Activated CD4-positive, CD25-positive, alpha-beta regulatory T cell (primary cell): ENCODE results near the gene TXNL1.

Source experiments
- DNase-seq, 4 experiments: peaks; one replicate each; lab custom pipeline; 2025; lab: John Stamatoyannopoulos, UW

Gene TXNL1

DNA sequence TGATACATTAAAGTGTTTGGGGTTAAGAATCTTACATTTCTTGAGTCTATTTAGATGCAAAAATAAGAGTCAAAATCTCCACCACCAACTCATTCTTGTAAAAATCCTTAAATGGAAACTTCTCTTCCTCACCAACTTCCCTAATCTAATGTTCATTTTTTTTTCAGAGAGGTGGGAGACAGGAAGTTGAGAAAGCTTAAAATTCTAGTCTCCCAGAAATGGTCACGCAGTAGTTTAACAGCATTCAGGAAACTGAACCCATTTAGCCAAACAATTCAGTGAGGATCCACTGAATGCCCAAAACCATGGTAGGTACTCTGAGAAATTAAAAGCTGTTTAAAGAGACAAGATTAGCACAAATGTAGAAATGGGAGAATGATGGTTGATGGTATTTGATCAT, 69.0 kb downstream of the TXNL1 start:
- no peak for DNase-seq

DNA sequence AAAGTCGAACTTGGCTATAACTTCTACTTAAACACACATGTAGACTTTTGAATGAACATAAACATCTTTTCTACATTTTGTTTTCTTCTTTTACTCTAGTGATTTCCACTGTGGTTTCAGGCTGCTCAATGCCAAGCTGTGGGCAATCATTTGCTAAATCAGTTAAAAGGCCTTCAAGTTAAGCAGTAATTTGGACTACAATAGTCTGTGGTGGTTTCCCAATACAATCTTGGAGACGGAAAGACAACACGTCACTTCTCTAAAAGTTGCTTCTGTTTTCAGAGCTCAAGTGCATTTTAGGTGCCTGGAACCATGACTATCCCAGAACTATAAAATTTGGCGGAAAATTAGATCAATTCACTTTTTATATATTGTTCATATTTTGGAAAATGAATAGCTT, 69.4 kb downstream of the TXNL1 start:
- no peak for DNase-seq

DNA sequence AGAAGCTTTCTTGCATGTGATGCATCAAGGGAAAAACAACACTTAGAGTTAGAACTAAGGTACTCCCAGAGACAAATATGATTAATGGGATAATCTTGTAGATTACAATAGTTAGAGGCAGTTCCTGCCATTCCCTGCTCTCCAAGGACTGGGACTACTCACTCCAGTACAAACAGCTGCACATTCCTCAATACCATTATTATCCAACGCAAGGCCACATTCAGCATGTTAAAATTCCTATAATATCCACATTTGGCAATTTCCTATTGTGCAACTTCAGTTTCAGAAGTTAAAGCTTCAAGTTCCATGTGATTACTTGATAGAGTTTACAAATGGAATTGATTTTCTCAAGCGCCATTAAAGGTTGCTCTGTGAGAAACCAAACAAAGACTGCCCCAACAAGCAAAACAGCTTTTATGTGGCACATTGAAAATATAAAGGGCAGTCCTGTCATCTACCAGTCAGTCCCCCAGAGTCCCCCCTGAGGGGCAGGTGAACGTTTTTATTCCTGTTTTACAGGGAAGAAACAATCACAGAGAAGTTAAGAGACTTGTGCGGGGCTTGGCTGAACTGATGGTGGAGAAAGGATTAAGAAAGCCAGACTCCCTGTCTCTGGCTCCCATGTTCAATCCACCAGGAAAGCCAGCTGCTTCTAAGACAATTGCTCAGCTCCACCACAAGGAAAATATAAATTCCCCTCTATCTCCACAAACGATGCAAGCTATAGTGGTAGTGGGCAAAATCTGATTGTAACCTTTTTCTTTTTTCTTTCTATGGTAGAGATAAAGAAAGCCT, 72.6 kb downstream of the TXNL1 start:
- DNase-seq, result no peak

GRCh38 chr18:56565046-56565445, 73.3 kb downstream of the TXNL1 start:
- DNase-seq, result no peak

DNA sequence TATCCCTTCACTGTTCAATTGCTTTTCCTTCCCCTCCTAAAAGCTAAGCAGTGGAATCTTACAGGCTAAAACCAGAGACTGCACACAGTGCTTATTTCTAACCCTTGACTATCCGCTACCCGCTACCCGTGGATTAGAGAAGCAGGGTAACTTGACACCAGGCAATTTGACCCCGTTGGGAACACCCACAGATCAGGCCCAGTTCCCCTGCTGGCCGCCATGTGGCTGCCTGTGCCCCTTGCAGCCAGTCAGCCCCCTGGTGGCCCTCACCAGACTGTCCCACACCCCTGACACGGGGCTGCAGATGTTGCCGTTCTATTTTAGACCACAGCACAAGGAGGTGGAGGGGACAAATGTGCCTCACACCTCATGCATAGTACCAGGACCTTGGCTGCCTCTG, 74.8 kb downstream of the TXNL1 start:
- DNase-seq, result no peak

GRCh38 chr18:56562479-56562878, 75.9 kb downstream of the TXNL1 start:
- no peak for DNase-seq

- DNase-seq, result no peak
Measured at GRCh38 chr18:56560992-56561391, 77.4 kb downstream of the TXNL1 start.

- no peak for DNase-seq
Measured at GRCh38 chr18:56559044-56559443, 79.3 kb downstream of the TXNL1 start.

- no peak for DNase-seq
Measured at GRCh38 chr18:56556907-56557306, 81.5 kb downstream of the TXNL1 start.

DNA sequence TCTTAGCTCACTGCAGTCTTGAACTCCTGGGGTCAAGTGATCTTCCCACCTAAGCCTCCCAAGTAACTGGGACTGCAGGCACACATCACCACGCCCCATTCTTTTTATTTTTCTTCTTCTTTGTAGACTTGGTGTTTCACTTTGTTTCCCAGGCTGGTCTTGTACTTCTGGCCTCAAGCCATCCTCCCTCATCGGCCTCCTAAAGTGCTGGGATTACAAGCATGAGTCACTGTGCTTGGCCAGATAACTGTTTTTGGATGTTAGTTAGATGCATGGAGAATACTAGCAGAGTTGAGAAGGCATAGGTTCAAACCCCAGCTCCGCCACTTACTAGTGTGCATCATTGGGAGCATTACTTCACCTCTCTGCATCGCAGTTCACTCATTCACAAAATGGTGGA, 88.3 kb downstream of the TXNL1 start:
- DNase-seq, result no peak
